Natural killer cell (primary cell): ENCODE measurements around the gene PNKP. TPM values are rescaled to one million over a fixed set of nuclear protein-coding genes. Genes with fewer than 3 reads are reported as not detected.

ENCODE experiments used
- ATAC-seq, 3 donors: fragments of 150-1000 bp in 2 of 3; fragments of 200-7000 bp in 1 of 3; cut with Tn5 transposase; 1 replicate in 1 of 3; 2 replicates in 2 of 3; pipeline ENCODE4 v1.10.0; 2021; ENCODE audit warnings: mild to moderate bottlenecking in 2 of 3, moderate library complexity in 2 of 3
- DNase-seq, 2 donors: peaks; one replicate each; pipeline versions ENCODE4 v3.0.0 to v3.0.0-alpha.2; 2013 to 2021; ENCODE audit warnings: mixed read lengths in 1 of 2
- H3K27ac ChIP-seq: one replicate; pipeline ENCODE4 v1.5.1; 2013; ENCODE audit warnings: mild to moderate bottlenecking, low read length
- H3K27me3 ChIP-seq: one replicate; pipeline ENCODE4 v1.6.1; 2013; ENCODE audit warnings: low read length; ENCODE audit not compliant: control insufficient read depth, insufficient read depth
- H3K36me3 ChIP-seq: one replicate; pipeline ENCODE4 v1.6.1; 2013; ENCODE audit warnings: low read length; ENCODE audit not compliant: control insufficient read depth, insufficient read depth
- H3K4me1 ChIP-seq: one replicate; pipeline ENCODE4 v1.6.1; 2013; ENCODE audit warnings: low read length; ENCODE audit not compliant: control insufficient read depth, insufficient read depth
- H3K4me3 ChIP-seq: one replicate; pipeline ENCODE4 v1.5.1; 2013; ENCODE audit warnings: low read length
- H3K9me3 ChIP-seq: one replicate; pipeline ENCODE4 v1.6.1; 2013; ENCODE audit warnings: low read length; ENCODE audit not compliant: control insufficient read depth, insufficient read depth
- H3K27ac Mint-ChIP-seq, 2 donors: one replicate each; pipeline ENCODE4 v1.8.0; 2022; ENCODE audit warnings: mild to moderate bottlenecking in 2 of 2, mixed read lengths in 2 of 2, moderate library complexity in 1 of 2
- H3K27me3 Mint-ChIP-seq, 2 donors: one replicate each; pipeline ENCODE4 v1.8.0; 2022; ENCODE audit warnings: low read depth in 2 of 2, mixed read lengths in 2 of 2
- H3K36me3 Mint-ChIP-seq: one replicate; pipeline ENCODE4 v1.8.0; 2022; ENCODE audit warnings: mixed read lengths
- H3K4me1 Mint-ChIP-seq, 2 donors: one replicate each; pipeline ENCODE4 v1.8.0; 2022; ENCODE audit warnings: mixed read lengths in 2 of 2
- H3K4me3 Mint-ChIP-seq: one replicate; pipeline ENCODE4 v1.8.0; 2022; ENCODE audit warnings: mild to moderate bottlenecking, moderate library complexity, mixed read lengths
- H3K9me3 Mint-ChIP-seq, 2 donors: one replicate each; pipeline ENCODE4 v1.8.0; 2022; ENCODE audit warnings: mixed read lengths in 2 of 2
- WGBS: methylation state at CpG from one replicate; pipeline ENCODE4 v1.1.7; 2013; ENCODE audit warnings: missing lambda C conversion rate; ENCODE audit not compliant: insufficient coverage; 5-methylcytosine and 5-hydroxymethylcytosine counted together
- intact Hi-C: fragments of 100-400 bp; cut with micrococcal nuclease; formaldehyde crosslinking; loops from one replicate; pipeline ENCODE4 v1.14.2; 2022
- total RNA-seq, 4 donors: library from RNA; stranded (reverse); fragments of 120-200 nt in 1 of 4; gene quantifications; one replicate each; pipeline versions ENCODE4 v1.2.3 to v1.2.4, GENCODE V29; 2013 to 2022
- TF ChIP-seq, protein P1 (sequence below): fragments of 200-600 bp; IDR thresholded peaks from one replicate; pipeline ENCODE4 v1.8.0; 2022; ENCODE audit warnings: antibody characterized with exemption

The PNKP gene
- total RNA-seq, 3 donors from 2014 or later (not counting 1 experiment from before 2014, with no cell fraction given), result 228 to 253 (median 243) TPM

DNA sequence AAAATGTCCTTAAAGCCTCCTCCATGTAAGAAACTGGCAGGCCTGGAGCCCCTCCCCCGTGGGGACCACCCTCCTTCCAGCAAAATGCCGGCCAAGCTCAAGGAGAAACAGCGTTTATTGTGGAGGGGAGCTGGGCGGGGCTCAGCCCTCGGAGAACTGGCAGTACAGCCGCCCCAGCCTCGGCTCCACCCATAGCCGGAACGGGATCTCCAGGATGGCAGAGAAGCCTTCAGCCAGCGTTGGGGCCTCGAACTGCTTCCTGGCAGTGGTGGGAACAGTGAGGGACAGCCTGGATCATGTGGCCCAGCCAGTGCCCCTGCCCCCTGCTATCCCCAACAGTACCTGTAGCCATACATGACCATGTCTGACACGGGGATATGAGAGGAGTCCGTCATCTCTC, 6.3 kb downstream of the PNKP start:
- H3K36me3 ChIP-seq, result peaks cover 48% of the 10 kb centered on the region
- H3K27me3 ChIP-seq, result no peaks in the 10 kb centered on the region
- no peaks in the 10 kb centered on the region for H3K9me3 ChIP-seq
- intact Hi-C loops, result no loop called here
- no peak for ATAC-seq
- Mint-ChIP-seq H3K27me3 (no peaks in the 10 kb centered on the region), H3K4me1 (peaks cover 5 to 14% of the 10 kb centered on the region in 2 donors), H3K4me3 (no peak overlapping the region), H3K36me3 (no peaks in the 10 kb centered on the region), H3K9me3 (no peaks in the 10 kb centered on the region), H3K27ac (no peak overlapping the region)
- peaks cover 12% of the 10 kb centered on the region for H3K4me1 ChIP-seq
- H3K4me3 ChIP-seq, result no peak overlapping the region
- H3K27ac ChIP-seq, result no peak overlapping the region
- TF ChIP-seq, protein P1, sequence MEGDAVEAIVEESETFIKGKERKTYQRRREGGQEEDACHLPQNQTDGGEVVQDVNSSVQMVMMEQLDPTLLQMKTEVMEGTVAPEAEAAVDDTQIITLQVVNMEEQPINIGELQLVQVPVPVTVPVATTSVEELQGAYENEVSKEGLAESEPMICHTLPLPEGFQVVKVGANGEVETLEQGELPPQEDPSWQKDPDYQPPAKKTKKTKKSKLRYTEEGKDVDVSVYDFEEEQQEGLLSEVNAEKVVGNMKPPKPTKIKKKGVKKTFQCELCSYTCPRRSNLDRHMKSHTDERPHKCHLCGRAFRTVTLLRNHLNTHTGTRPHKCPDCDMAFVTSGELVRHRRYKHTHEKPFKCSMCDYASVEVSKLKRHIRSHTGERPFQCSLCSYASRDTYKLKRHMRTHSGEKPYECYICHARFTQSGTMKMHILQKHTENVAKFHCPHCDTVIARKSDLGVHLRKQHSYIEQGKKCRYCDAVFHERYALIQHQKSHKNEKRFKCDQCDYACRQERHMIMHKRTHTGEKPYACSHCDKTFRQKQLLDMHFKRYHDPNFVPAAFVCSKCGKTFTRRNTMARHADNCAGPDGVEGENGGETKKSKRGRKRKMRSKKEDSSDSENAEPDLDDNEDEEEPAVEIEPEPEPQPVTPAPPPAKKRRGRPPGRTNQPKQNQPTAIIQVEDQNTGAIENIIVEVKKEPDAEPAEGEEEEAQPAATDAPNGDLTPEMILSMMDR, result no peak
- DNase-seq, result no peak
- 92% methylated on average over 12 of the region's 13 CpGs for WGBS

DNA sequence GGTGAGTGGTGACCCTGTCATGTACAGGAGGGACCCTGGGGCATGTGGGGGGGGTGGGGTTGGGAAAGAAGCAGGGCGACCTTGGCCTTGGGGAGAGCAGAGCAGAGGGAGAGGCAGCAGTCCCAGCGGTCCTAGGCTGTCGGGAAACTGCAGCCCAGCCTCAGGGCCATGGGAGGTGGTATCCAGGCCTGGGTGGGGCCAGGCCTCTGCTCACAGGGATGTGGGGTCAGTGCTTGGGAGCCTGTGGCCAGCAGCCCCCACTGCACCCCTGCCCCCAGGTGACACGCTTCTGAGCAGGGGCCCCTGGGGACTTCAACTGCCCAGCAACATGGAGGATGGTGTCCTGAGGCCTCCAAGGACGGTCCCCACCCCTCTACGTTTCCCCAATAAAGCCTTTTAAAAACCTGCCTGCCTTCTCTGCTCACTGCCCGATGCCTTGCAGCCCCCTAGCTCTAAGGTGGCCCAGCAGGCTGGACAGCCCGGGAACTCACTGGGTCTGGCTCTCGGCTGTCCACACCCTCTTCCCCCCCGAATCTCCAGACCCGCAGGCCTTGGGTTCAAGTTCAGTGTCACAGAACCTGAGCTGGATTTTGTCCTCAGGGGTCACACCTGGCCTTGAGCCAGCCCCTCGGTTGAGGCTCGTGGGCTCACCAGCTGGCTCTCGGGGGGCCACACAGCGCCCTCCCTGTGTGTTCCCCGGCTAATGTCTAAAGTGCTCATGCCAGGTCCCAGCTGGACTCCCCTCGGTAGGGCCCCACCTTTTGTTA, 6.9 kb downstream of the PNKP start:
- intact Hi-C loops, result no loop called here
- Mint-ChIP-seq H3K36me3 (no peaks in the 10 kb centered on the region), H3K27me3 (no peaks in the 10 kb centered on the region), H3K27ac (no peak overlapping the region), H3K4me1 (peaks cover 0 to 14% of the 10 kb centered on the region in 2 donors), H3K4me3 (no peak overlapping the region), H3K9me3 (no peaks in the 10 kb centered on the region)
- H3K27ac ChIP-seq, result no peak overlapping the region
- no peak overlapping the region for H3K4me3 ChIP-seq
- no peaks in the 10 kb centered on the region for H3K9me3 ChIP-seq
- 91% methylated on average over 17 of the region's 17 CpGs for WGBS
- DNase-seq, result no peak
- peaks cover 48% of the 10 kb centered on the region for H3K36me3 ChIP-seq
- no peaks in the 10 kb centered on the region for H3K27me3 ChIP-seq
- no peak for ATAC-seq
- TF ChIP-seq, protein P1, result no peak
- H3K4me1 ChIP-seq, result peaks cover 8% of the 10 kb centered on the region

DNA sequence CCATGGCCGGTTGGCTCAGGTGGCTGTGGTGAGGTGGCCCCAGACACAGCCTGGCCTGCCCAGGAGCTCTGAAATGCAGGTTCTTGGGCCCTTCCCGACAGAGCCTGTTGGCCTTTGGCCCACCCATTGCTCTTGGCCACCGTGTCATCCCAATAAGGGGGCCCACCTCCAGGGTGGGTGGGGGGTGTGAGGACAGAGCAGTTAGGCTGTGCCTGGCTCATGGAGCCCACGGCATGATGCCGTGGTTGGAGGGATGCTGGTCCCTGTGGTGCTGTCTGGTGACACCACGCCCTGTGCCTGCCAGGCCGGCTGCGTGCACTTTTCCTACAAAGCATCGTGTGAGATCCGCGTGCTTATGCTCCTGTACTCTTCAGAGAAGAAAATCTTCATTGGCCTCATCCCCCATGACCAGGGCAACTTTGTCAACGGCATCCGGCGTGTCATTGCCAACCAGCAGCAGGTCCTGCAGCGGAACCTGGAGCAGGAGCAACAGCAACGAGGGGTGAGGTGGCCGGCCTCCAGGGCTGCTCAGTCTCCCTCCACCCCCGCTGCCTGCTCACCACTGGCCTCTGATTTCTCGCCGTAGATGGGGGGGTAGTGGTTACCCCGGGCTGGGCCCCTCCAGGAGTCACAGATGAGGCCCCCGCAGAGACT, 7.6 kb downstream of the PNKP start:
- Histone ChIP-seq H3K4me1 (peaks cover under 1% of the 10 kb centered on the region), H3K27me3 (no peaks in the 10 kb centered on the region), H3K36me3 (peaks cover 46% of the 10 kb centered on the region), H3K27ac (no peak overlapping the region), H3K9me3 (no peaks in the 10 kb centered on the region), H3K4me3 (no peak overlapping the region)
- peaks cover 0 to 10% of the 10 kb centered on the region in 2 donors for H3K4me1 Mint-ChIP-seq
- ATAC-seq, result no peak
- WGBS, result 93% methylated on average over 22 of the region's 22 CpGs
- no peaks in the 10 kb centered on the region for H3K36me3 Mint-ChIP-seq
- H3K4me3 Mint-ChIP-seq, result no peak overlapping the region
- H3K27me3 Mint-ChIP-seq, result no peaks in the 10 kb centered on the region
- H3K9me3 Mint-ChIP-seq, result no peaks in the 10 kb centered on the region
- TF ChIP-seq, protein P1, result no peak
- intact Hi-C loops, result no loop called here
- H3K27ac Mint-ChIP-seq, result no peak overlapping the region
- DNase-seq, result no peak
